Upper lobe of left lung (tissue), 4 donors: ENCODE results near the gene CSTPP1.

ENCODE experiments used
- CTCF ChIP-seq, 6 experiments: fragments of 450-650 bp in 4 of 6; fragments of 200-600 bp in 2 of 6; sonication (generic) in 2 of 6; IDR thresholded peaks; one replicate each; pipeline ENCODE4 v1.5.1; 2016 to 2019; ENCODE audit warnings: antibody characterized with exemption in 6 of 6
- EP300 ChIP-seq, 4 donors: sonication (generic); formaldehyde crosslinking; IDR thresholded peaks; one replicate each; pipeline ENCODE4 v1.5.1; 2017; ENCODE audit warnings: antibody characterized with exemption in 4 of 4, control low read depth in 2 of 4
- POLR2A ChIP-seq, 4 donors: fragments of 450-650 bp; IDR thresholded peaks; one replicate each; pipeline ENCODE4 v1.5.1; 2016 to 2017; ENCODE audit warnings: antibody characterized with exemption in 4 of 4, mild to moderate bottlenecking in 2 of 4
- POLR2AphosphoS5 ChIP-seq, 2 donors: sonication (generic); formaldehyde crosslinking; IDR thresholded peaks; one replicate each; pipeline ENCODE4 v1.5.1; 2017; ENCODE audit warnings: antibody characterized with exemption in 2 of 2

GRCh38 chr11:46890665-46891064 lies 45.9 kb upstream of the CSTPP1 start:
- no peak for TF ChIP-seq POLR2A (IDR thresholded peaks at IDR 0.05)
- TF ChIP-seq CTCF (IDR thresholded peaks at IDR 0.05) = no peak
- TF ChIP-seq POLR2AphosphoS5 (IDR thresholded peaks at IDR 0.05) = no peak
- TF ChIP-seq EP300 (IDR thresholded peaks at IDR 0.05) = no peak
